ENCODE data around the gene ZFPM1.

DNA sequence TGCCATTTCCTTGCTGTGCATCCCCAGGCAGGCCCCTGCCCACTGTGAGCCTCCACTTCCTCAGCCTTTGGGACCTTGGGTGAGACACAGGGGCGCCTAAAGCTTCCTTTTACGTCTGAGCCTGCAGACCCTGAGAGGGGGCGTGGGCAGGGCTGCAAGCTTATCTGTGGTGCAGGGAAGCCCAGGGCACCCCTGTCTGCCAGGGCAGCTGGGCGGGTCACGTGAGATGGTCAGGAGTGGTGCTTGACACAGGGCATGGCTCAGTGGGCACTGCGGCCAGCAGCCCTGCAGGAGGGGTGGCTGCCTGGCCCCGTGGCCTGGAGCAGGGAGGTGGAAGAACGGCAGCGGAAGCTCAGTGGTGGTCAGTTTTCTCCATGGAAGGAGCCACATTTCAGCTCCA, 62.3 kb downstream of the ZFPM1 start:
- TF ChIP-seq POLR2AphosphoS5 (IDR thresholded peaks at IDR 0.05) (no peak), CTCF (IDR thresholded peaks at IDR 0.05) (no peak)
